Dendritic cell treated with granulocyte-macrophage colony-stimulating factor and Interleukin-4, amounts not matched to agents 40 ng/mL and 50 ng/mL, for 4 days (primary cell): ENCODE results near the gene NOP16.

Experiments
- H3K27ac Mint-ChIP-seq: one replicate; pipeline ENCODE4 v1.8.0; 2022; ENCODE audit warnings: mild to moderate bottlenecking, mixed read lengths
- H3K27me3 Mint-ChIP-seq: one replicate; pipeline ENCODE4 v1.8.0; 2022; ENCODE audit warnings: mild to moderate bottlenecking, mixed read lengths
- H3K36me3 Mint-ChIP-seq: one replicate; pipeline ENCODE4 v1.8.0; 2022; ENCODE audit warnings: low read depth, mixed read lengths
- H3K4me1 Mint-ChIP-seq: one replicate; pipeline ENCODE4 v1.8.0; 2022; ENCODE audit warnings: low read depth, mixed read lengths
- H3K4me3 Mint-ChIP-seq: one replicate; pipeline ENCODE4 v1.8.0; 2022; ENCODE audit warnings: mild to moderate bottlenecking, moderate library complexity, mixed read lengths
- H3K9me3 Mint-ChIP-seq: one replicate; pipeline ENCODE4 v1.8.0; 2022; ENCODE audit warnings: mixed read lengths
- intact Hi-C: fragments of 100-400 bp; cut with micrococcal nuclease; formaldehyde crosslinking; loops from one replicate; pipeline ENCODE4 v1.15.0; 2022

Gene NOP16

GRCh38 chr5:176387384-176387925 is 943 bp downstream of the NOP16 start:
- Mint-ChIP-seq H3K4me3 (peak overlapping the region; percentile 100), H3K9me3 (no peaks in the 10 kb centered on the region), H3K4me1 (peaks cover 66% of the 10 kb centered on the region), H3K36me3 (peaks cover 90% of the 10 kb centered on the region), H3K27me3 (no peaks in the 10 kb centered on the region), H3K27ac (peak overlapping the region; percentile 100)
- intact Hi-C loops = loop anchor here (10.0 kb wide), 1 partner anchor 147 kb away; the partner anchor contains the start of gene RNF44

DNA sequence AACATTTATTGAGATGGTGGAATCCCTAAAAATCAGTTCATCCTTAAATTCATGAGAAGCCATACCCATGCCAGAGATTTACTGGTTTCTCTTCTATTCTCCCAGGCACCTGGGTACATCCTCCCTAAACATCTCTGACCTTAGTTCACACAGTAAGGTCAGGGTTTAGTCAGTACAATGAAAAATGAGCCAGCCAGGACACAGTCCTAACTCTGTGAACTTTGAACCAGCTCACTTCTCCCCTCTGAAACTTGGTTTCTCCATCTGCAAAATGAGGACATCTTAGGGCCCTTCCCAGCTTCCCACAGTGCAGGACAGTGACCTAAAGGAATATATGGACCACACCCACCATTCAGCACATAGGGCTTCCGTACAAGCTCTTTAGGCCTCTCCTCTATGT is 1.9 kb downstream of the NOP16 start:
- Mint-ChIP-seq H3K4me1 (peaks cover 56% of the 10 kb centered on the region), H3K9me3 (no peaks in the 10 kb centered on the region), H3K36me3 (peaks cover 90% of the 10 kb centered on the region), H3K27me3 (no peaks in the 10 kb centered on the region), H3K27ac (peak overlapping the region; percentile 35), H3K4me3 (no peak overlapping the region)
- intact Hi-C loops = loop anchor here (10.0 kb wide), 1 partner anchor 148 kb away; the partner anchor contains the start of gene RNF44

DNA sequence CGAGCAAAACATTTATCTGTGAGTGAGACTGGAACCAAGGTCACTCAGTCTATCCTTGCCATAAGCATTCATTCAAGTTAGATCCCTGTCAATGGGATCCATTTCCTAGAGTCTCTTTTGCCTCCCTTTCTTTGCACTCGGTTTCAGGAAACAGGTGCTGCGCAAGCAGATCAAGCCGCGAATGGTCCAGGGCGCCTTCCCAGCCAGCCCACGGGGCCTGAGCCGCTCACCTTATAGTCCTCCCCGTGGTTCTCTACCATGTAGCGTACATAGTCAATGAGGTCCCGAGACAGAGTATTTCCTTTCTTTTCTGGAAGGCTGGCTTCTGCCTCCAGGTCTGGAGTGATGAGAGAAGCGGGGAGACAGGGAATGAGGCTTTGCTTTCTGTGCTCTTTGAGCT is 3.4 kb downstream of the NOP16 start:
- Mint-ChIP-seq H3K27ac (peak overlapping the region; percentile 13), H3K9me3 (no peaks in the 10 kb centered on the region), H3K4me1 (peaks cover 42% of the 10 kb centered on the region), H3K4me3 (no peak overlapping the region), H3K27me3 (no peaks in the 10 kb centered on the region), H3K36me3 (peaks cover 76% of the 10 kb centered on the region)
- intact Hi-C loops = loop anchor here (10.0 kb wide), 1 partner anchor 150 kb away; the partner anchor contains the start of gene RNF44

DNA sequence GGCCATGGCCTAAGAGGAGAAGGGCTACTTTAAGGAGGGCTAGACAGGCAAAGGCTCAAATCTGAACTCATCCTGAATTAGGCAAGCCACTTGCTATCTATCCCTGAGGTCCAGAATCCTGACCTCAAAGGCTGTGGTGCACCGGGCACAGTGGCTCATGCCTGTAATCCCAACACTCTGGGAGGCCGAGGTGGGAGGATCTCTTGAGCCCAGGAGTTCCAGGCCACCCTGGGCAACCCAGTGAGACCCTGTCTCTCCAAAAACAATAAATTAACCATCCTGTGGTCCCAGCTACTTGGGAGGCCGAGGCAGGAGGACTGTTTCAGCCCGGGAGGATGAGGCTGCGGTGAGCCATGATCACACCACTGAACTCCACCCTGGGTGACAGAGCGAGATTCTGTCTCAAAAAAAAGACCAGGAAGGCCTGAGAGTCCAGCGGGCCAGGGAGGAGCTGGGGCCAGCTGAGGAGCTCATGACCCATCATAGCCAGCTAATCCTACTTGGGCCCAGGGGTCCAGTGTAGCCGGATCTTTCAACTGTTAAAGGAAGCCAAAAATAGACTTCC is 4.0 kb downstream of the NOP16 start:
- Mint-ChIP-seq H3K27ac (peak overlapping the region; percentile 13), H3K4me1 (peaks cover 42% of the 10 kb centered on the region), H3K36me3 (peaks cover 75% of the 10 kb centered on the region), H3K27me3 (no peaks in the 10 kb centered on the region), H3K9me3 (no peaks in the 10 kb centered on the region), H3K4me3 (no peak overlapping the region)
- intact Hi-C loops = loop anchor here (10.0 kb wide), 1 partner anchor 150 kb away; the partner anchor contains the start of gene RNF44

- Mint-ChIP-seq H3K9me3 (no peaks in the 10 kb centered on the region), H3K4me3 (no peak overlapping the region), H3K27me3 (no peaks in the 10 kb centered on the region), H3K4me1 (peaks cover 42% of the 10 kb centered on the region), H3K36me3 (peaks cover 70% of the 10 kb centered on the region), H3K27ac (no peak overlapping the region)
- intact Hi-C loops = loop anchor here (10.0 kb wide), 1 partner anchor 151 kb away; the partner anchor contains the start of gene RNF44
These were observed 4.4 kb downstream of the NOP16 start for GRCh38 chr5:176383961-176384360.

DNA sequence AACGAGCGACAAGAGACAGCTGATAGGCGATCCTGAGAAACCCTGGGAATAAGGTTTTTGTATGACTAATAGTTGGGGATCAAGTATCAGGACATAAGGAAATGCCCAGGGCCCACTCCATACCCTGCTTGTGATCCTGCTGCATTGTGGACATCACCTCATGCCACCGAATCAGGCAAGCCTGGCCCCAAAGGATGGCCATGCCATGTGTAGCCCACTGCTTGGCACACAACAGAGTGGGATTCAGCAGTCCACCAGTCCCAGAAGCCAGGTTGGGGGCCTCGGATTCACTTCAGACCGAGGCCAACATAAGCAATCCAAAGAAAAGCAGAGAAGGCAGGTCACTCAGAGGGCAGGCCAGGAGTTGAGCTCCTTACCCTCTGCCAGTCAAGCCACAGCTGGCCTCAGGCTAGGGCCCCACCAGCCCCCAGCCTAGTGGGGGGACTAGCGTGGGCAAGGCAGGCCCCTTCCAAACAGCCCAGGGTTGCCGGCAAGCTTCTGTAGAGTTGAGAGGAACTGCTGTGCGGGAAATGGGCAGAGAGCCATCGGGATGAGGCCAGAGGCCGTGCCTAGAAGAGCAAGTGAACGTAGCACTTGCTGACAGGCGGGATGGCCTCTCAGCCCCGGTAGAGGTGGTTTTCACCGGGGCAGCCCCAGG is 5.0 kb downstream of the NOP16 start:
- H3K9me3 Mint-ChIP-seq = no peaks in the 10 kb centered on the region
- no peaks in the 10 kb centered on the region for H3K27me3 Mint-ChIP-seq
- peaks cover 64% of the 10 kb centered on the region for H3K36me3 Mint-ChIP-seq
- H3K4me1 Mint-ChIP-seq = peaks cover 42% of the 10 kb centered on the region
- no peak overlapping the region for H3K27ac Mint-ChIP-seq
- intact Hi-C loops = loop anchor here (10.0 kb wide), 1 partner anchor 151 kb away; the partner anchor contains the start of gene RNF44
- no peak overlapping the region for H3K4me3 Mint-ChIP-seq

DNA sequence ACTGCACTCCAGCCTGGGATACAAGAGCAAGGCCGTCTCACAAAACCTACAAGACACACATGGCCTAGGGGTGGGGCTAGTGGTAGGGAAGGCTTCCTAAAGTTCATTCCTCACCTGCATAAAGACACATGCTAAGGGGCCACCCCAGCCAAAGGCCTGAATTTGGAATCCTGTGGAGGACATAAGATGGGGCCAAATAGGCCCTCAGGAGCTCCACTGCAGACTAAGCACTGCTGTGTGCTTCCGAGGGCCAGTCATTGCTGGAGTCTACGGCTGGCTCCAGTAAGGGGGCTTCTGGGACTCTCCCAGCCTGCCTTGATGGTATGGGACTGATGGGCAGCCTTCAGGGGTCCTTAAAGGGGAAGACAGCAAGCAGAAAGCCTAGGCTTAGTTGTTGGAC is 5.7 kb downstream of the NOP16 start:
- Mint-ChIP-seq H3K4me1 (peaks cover 38% of the 10 kb centered on the region), H3K36me3 (peaks cover 58% of the 10 kb centered on the region), H3K27me3 (no peaks in the 10 kb centered on the region), H3K9me3 (no peaks in the 10 kb centered on the region), H3K27ac (no peak overlapping the region), H3K4me3 (no peak overlapping the region)
- intact Hi-C loops = loop anchor here (10.0 kb wide), 1 partner anchor 152 kb away; the partner anchor contains the start of gene RNF44

GRCh38 chr5:176381979-176382378 is 6.4 kb downstream of the NOP16 start:
- H3K4me1 Mint-ChIP-seq = peaks cover 30% of the 10 kb centered on the region
- no peak overlapping the region for H3K27ac Mint-ChIP-seq
- no peak overlapping the region for H3K4me3 Mint-ChIP-seq

DNA sequence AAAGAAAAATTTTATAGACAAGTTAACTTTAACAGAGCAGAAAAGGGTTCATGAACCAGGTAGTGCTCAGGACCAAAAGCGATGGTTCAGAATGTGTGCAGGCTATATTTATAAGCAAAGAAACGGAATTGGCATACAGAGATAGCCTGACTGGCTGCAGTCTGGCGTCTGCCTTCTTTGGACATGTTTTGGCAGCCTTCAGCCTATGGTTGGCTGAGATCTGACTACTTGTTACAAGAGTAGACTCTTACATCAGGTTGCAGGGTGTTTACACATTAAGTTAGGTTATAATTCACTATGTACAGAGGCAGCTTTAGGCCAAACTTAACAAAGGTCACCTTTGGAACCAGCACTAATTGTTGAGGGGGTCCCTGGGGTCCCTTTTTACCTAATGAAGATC is 7.0 kb downstream of the NOP16 start:
- Mint-ChIP-seq H3K9me3 (no peaks in the 10 kb centered on the region), H3K4me3 (no peak overlapping the region), H3K4me1 (peaks cover 25% of the 10 kb centered on the region), H3K36me3 (peaks cover 46% of the 10 kb centered on the region), H3K27me3 (no peaks in the 10 kb centered on the region), H3K27ac (no peak overlapping the region)
- intact Hi-C loops = loop anchor here (10.0 kb wide), 1 partner anchor 153 kb away; the partner anchor contains the start of gene RNF44

More at GRCh38 chr5:176381979-176382378, 6.4 kb downstream of the NOP16 start:
- Mint-ChIP-seq H3K36me3 (peaks cover 51% of the 10 kb centered on the region), H3K27me3 (no peaks in the 10 kb centered on the region), H3K9me3 (no peaks in the 10 kb centered on the region)
- intact Hi-C loops = loop anchor here (10.0 kb wide), 1 partner anchor 153 kb away; the partner anchor contains the start of gene RNF44

DNA sequence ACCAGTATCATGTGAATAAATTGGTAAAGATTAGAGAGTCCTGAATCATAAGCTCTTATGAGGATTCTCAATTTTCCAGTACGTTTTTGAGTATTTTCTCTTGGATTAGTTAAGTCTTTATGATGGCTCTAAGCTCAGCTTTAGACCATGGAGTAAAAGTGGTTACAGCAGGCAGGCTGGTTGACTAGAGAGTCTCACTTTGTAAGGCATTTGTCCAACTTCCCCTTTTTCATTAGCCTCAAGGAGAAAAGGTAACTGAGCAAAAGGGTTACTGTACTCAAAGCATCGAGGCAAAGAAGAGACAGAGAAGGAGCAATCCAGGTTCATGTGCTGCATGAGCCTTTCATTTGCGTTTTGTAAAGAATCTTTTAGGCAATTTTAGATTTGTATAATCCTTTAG is 8.5 kb downstream of the NOP16 start:
- H3K36me3 Mint-ChIP-seq = peaks cover 33% of the 10 kb centered on the region
- H3K9me3 Mint-ChIP-seq = no peaks in the 10 kb centered on the region
- no peaks in the 10 kb centered on the region for H3K27me3 Mint-ChIP-seq
- H3K4me1 Mint-ChIP-seq = peaks cover 11% of the 10 kb centered on the region
- no peak overlapping the region for H3K4me3 Mint-ChIP-seq
- intact Hi-C loops = loop anchor here (10.0 kb wide), 1 partner anchor 155 kb away; the partner anchor contains the start of gene RNF44
- no peak overlapping the region for H3K27ac Mint-ChIP-seq

- H3K9me3 Mint-ChIP-seq = no peaks in the 10 kb centered on the region
- peaks cover 18% of the 10 kb centered on the region for H3K36me3 Mint-ChIP-seq
- no peak overlapping the region for H3K27ac Mint-ChIP-seq
- no peaks in the 10 kb centered on the region for H3K27me3 Mint-ChIP-seq
- H3K4me3 Mint-ChIP-seq = no peak overlapping the region
- intact Hi-C loops = no loop called here
- peaks cover 20% of the 10 kb centered on the region for H3K4me1 Mint-ChIP-seq
These were observed 15.1 kb downstream of the NOP16 start for GRCh38 chr5:176373100-176373818.

- H3K4me3 Mint-ChIP-seq = no peak overlapping the region
- H3K4me1 Mint-ChIP-seq = peaks cover 29% of the 10 kb centered on the region
- H3K36me3 Mint-ChIP-seq = peaks cover 32% of the 10 kb centered on the region
- H3K27ac Mint-ChIP-seq = peak overlapping the region; percentile 69
- no peaks in the 10 kb centered on the region for H3K9me3 Mint-ChIP-seq
- intact Hi-C loops = no loop called here
- H3K27me3 Mint-ChIP-seq = peaks cover 13% of the 10 kb centered on the region
These were observed 16.5 kb downstream of the NOP16 start for GRCh38 chr5:176371621-176372539.
